NCI-H2107 (cell line): ENCODE measurements around the gene RASA3.

Experiments used
- DNase-seq: peaks from one replicate; lab custom pipeline; 2025; lab: John Stamatoyannopoulos, UW

Gene RASA3

DNA sequence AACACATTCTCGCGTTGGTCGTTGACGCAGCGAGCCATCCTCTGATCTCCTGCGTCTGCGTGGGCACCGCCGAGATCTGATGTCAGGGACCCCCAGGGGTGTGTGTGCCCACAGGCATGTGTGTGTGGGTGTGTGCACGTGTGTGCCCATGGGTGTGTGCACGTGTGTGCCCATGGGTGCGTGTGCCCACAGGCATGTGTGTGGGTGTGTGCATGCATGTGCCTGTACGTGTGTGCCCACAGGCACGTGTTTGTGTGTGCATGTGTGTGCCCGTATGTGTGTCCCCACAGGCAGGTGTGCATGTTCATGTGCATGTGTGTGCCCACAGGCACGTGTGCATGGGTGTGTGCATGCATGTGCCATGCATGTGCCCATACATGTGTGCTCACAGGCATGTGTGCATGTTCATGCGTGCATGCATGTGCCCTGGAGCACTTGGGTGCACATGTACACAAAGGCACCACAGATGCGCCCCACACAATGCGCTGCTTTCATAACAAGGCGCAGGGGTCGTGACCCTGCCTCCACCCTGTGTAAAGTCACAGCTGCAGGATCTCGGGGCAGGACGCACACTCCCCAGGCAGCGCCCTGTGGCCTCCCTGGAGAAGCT is 77.5 kb downstream of the RASA3 start:
- no peak for DNase-seq

DNA sequence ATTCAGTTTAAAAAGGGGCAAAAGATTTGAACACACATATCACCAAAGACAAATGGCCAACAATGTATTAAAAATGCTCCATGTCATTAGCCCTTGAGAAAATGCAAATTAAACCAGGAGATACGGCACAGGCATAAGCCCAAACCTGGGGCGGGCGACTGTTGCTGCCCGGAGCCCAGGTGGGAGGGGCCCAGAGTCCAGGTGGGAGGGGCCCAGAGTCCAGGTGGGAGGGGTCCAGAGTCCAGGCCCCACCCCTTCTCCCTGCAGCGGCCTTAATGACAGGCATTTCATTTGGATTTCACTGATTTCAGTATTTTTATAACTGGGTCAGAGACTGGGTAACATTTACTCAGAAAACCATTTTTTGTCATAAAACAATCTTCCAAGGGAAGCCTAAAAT is 78.2 kb downstream of the RASA3 start:
- DNase-seq, result no peak

DNA sequence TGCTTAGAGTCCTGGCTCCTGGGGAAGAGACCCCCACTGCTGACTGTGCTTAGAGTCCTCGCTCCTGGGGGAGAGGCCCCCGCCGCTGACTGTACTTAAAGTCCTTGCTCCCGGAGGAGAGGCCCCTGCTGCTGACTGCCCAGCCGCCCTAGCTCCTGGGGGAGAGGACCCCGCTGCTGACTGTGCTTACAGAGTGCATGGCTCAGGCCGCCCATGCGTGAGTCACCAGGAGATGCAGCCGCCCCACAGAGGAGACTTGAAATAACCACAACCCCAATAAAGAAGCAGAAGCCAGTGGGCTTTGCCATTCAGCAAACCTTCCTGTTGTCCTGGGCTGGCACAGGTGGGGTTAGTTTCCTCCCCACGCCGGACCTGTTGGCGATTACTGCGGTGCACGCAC is 79.4 kb downstream of the RASA3 start:
- DNase-seq, result no peak

DNA sequence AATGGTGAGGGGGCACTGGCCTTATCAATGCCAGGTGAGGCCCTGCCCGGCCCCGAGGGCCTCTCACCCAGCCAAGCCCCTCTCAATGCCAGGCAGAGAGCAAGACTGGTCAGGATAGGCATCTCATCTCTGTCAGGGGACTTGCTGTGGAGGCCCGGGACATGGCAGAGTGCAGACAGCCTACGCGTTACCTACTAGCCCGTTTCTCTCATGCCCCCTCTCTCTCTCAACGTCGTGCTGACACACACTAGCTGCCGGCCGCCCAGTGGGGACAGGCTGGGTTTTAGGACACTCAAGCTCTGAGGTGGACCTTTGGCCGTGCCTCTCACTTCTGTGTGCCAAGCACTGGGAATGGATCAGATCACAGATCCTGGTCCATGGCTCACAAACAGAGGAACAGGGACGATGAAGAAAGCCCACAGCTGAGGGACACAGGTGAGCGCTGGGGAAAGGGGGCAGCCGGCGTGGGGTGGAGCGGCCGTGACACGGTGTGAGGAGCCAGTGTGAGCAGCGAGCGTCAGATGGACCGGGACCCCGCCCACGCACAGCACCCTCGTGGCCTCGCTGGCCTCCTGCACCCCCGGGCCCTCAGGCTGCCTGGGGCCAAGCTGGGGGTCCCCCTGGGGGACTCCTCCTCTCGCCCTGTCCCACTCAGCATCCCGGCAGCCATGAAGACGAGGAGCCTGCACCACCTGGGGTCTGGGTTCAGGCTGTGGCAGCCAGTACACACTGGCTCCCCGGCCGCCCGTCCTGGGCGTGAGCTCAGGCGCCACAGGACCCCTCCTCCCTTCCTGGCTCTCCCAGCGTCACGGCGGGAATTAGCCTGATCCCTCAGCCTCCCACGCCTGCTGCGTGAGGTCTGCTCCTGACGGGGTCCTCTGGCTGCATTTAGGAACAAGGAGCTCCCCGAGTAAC is 81.6 kb downstream of the RASA3 start:
- DNase-seq, result no peak

DNA sequence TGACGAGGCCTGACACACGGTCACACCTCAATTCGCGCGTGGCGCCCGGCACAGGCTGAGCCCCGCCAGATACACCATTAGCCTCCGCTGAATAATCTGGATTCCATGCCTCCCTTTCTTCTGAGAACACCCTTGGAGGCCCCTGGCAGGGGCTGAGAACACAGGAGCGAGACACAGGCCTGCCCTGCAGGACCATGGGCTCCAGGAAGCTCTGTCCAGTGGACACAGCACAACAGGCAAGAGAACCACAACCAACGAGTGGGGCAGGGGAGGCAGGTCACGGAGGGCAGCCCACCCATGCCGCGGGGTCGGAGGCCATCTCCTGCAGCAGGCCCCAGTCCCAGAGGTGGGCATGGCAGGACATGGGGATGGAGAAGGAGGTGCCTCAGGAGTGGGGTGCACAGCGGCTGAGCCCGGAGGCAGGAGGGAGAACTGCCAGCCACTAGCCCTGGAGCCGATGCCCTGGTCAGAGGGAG is 82.8 kb downstream of the RASA3 start:
- DNase-seq, result no peak

DNA sequence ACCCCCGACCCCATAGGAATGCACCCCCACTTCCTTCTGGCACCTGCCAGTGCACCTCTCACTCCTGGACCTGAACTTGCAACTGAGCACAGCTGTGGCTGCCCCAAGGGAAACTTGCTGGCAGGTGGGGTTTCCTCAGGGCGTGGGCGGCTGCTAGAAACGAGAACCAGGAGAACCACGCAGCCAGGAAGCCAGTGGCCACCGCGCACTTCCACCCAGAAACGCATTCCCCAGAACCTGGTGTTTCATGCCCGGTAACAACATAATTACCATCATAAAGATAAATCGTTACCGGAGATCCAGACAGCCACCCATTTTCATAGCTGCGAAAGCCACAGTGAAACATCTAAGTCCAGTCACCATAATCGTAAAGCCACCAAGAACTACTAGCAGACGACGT is 83.4 kb downstream of the RASA3 start:
- no peak for DNase-seq

DNA sequence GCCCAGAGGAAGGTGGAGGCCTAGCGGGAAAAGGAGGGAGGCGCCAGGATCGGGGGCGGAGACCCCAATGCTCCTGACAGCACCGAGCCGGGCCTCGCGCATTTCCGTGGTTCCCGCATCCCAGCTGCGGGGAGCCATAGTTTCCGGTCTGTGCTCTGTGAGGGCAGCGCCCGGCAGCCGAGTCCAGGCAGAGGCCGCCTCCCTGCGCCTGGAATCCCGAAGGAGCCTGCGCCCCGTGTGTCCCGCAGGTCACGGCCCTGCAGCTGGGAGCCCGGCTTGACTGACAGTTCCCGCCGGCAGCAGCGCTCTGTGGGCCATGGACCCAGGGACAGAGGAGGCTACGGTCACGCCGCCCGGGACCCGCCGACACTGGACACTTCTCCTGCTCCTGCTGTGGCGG is 84.0 kb downstream of the RASA3 start:
- DNase-seq, result no peak

DNA sequence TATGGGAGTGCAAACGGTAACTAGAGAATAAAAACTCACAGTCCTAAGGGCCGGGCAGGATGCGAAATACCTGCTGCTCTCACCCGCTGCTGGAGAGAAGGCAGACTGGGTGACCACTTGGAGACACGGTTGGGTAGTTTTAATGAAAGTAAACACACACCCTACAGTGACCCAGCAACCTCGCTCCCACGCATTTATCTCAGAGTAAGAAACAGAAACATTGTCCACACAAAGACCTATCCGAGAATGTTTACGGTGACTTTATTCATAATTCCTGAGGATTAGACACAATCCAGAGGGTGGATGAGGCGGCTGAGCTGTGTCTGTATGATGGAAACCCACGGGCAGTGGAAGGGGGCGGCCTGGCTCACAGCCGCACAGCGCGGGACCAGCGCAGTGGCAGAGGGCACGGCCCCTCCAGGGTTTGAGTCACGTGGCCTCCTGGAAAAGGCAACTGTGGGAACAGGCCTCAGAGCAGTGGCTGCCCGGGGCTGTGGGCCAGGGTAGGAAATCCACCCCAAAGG is 85.0 kb downstream of the RASA3 start:
- no peak for DNase-seq

DNA sequence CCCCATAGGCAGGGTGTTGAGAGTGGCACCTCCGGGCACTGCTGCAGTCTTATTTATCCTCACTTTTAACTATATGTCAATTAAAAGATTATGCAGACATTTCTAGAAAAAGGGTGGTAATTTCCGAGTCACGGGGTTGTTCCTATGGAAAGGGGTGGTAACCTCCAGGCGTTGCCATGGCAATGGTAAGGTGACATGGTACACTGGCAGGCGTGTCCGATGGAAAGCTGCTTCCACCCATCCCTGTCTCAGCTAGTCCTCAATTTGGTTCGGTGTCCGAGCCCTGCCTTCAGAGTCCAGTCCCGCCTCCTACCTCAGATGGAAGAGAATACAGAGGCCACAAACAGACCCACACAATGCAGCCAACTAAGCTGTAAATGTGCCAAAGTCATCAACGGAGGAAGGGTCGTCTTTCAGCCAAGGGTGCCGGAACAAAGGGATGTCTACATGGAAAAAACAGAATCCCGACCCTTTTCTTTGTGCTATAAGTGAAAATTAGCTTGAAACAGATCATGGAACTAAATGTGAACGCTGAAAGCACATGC is 85.9 kb downstream of the RASA3 start:
- no peak for DNase-seq

DNA sequence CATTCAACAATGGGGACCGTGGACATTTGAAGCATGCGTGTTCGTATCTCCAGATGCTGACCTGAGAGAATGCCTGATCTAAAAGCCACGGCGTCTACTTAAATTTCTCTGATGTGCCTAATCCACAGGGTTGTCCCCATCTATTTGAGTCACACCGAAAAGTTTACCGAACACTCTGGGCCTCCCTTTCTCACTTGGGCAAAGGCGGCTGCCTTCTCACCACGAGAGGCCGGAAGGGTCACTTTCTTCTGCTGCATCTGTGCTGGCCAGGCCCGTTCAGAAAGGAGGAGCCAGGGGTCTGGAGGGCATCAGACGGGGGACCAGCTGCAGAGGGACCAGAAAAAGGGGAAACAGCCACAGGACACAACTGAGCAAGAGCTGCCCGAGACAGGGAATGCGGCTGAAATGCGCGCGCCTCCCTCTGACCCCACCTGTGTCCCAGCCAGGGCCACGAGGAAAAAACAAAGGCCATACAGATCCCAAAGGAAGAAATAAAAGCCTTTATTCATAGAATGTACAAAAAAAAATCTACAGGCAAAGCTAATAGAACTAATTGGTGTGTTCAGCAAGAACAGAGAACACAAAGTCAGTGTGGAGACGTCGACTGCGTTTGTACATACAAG is 87.2 kb downstream of the RASA3 start:
- DNase-seq, result no peak

DNA sequence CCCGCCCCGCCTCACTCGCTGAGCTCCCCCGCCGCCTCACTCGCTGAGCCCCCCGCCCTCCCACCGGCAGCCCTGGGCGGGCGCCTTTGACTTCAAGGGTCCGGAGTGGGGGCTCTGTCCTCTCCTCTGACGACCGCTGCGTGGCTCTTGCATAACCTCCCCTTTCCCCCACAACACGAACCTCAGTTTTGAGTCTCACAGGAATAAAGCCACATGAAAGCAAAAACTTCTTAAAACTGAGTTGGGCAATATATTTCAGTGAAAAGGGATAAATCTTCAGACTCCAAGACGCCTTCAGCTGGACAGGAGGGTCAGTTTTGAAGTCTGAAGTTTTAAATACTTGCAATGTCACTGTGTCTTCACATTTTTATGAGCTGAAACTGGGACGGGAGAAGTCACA is 87.9 kb downstream of the RASA3 start:
- DNase-seq, result no peak

DNA sequence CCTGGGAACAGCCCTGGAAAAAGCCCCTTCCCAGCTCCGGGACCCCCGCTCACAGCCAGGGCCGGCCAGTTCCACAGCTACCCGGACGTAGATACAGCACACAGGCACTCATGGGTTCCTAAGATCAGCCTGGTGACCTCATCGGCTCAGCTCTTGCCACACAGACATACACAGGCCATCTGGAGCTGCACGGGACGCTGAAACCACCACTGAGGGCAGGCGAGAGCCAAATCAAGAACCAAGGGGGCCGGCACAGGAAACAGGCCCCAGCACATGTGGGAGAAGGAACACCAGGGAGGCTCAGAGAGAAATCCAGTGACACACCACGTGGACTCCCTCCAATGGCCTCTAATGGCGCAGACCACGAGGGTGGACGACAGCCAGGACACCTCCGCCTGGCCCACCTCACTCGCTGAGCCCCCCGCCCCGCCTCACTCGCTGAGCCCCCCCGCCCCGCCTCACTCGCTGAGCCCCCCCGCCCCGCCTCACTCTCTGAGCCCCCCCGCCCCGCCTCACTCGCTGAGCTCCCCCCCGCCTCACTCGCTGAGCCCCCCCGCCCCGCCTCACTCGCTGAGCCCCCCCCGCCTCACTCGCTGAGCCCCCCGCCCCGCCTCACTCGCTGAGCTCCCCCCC is 88.9 kb downstream of the RASA3 start:
- no peak for DNase-seq

DNA sequence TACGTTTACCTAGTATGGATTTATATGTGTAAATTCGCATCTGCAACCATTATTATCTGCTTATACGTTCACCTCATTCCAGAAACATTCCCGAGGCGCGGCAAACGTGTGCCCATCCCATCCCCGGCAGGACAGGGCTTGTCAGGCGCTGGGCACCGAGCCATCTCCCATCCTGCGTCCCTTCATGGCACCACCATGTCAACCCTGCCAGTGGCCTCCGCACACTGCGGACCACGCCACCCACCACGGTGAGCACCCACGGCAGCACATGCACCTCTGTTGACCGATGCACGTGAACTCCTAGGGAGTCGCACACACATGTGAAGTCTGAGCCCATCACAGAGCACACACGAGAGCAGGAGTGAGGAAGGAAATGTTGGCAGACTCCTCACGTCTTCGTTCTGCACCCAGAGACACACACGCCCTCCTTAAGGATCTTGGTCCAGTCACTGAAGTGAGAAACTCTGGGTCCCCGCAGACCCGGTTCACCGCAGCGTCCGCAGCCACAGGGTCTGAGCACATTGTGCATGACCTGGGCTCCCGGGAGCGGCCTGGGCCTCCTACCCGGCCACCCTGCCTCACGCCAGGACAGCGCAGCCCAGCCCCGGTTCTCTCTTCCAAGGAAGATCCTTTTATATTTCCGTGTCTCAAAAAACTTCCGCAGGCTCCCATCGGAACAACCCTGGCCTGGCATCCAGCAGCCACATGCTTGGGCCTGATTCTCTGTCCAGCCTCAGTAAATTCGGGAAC is 90.2 kb downstream of the RASA3 start:
- no peak for DNase-seq

DNA sequence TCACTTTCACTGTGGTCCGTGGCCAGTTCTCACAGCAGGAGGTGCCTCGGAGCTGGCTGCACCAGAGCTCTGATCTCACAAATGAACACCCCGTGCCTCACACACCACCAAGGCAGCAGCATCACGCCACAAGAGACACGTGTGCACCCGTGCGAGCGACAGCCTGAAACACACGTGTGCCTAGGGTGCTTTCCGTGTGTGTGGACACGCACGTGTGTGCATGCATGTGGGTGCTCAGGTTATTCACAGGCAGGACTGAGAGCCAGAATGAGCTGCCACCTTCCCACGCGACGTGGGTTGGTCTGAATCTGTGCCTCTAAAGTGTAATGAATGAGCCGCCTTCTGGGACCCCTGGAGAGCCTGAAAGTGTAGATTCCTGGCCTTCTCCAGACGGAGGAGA is 90.9 kb downstream of the RASA3 start:
- no peak for DNase-seq

DNA sequence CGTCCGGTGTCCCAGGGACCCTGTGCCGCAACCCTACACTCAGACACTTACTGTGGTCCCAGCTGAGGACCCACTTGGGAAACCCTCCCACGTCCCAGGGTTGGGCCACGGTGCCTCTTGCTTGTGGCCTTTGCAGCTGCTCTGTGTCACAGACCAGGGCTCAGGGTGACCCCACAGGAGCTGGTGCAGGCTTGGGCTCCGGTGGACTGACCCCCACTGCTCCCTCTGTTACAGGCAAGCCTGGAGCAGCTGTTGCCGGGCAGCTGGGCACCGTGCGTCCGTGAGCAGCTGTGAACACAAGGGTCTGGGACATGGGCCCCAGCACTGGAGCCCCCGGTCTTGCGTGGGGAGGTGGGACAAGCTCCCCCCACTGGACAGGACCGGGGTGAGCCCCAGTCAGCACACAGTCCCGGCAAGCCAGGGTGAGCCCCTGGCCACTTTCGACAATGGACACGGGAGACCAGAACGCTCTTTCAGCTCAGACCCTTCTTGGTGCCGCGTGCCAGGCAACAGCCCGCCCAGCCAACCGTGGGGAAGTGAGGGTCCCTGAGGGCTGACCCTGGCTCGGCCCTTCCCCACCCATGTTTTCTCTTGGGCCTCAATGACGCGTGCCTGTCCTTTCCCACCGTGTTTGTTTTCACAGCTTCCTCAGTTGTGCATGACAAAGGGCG is 92.8 kb downstream of the RASA3 start:
- DNase-seq, result no peak

DNA sequence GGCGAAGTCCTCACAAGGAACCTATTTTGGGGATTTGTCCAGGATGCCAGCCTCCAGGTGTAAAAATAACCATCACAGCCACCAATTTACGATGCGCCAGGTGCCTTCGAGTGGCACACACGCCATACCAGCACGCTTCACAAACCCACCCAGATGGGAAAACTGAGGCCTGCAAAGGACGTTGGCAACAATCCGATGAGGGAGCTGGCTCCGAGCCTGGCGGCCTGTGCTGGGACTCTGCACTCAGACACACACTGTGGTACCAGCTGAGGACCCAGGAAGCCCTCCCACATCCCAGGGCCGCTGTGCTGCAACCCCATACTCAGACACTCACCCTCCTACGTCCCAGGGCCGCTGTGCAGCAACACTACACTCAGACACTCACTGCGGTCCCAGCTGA is 93.5 kb downstream of the RASA3 start:
- no peak for DNase-seq

DNA sequence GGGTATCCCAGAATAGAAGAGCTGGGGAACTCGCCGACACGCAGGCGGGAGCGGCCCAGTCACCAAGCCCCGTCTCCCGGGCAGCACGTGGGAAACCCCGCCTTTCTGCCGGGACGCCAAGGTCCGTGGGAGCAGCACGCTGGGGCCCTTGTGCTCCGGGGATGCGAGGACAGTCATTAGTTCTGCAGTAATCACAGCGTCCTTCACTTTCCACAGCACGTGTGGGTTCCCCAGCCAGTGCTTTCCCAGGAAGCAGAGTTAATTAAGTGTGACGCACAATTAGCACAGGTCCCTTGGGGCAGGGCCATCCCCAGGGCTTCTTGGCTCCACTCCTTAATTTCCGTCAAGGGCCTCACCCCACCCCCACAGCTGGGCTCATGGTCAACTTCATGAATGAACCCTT is 94.2 kb downstream of the RASA3 start:
- DNase-seq, result no peak

DNA sequence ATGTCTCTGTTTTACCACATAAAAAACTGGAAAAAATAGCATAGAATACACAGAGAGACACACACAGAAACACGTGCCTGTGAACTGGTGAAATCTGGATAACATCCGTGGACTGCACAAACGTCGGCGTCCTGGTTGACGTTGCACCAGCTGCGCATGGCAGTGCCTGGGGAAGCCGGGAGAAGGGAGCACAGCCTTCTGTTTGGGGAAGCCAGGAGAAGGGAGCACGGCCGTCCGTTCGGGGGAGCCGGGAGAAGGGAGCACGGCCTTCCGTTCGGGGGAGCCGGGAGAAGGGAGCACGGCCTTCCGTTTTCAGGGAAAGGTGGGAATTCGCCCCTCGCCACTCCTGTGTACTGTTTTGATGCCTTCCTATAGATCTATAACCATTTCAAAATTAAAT is 94.7 kb downstream of the RASA3 start:
- no peak for DNase-seq

DNA sequence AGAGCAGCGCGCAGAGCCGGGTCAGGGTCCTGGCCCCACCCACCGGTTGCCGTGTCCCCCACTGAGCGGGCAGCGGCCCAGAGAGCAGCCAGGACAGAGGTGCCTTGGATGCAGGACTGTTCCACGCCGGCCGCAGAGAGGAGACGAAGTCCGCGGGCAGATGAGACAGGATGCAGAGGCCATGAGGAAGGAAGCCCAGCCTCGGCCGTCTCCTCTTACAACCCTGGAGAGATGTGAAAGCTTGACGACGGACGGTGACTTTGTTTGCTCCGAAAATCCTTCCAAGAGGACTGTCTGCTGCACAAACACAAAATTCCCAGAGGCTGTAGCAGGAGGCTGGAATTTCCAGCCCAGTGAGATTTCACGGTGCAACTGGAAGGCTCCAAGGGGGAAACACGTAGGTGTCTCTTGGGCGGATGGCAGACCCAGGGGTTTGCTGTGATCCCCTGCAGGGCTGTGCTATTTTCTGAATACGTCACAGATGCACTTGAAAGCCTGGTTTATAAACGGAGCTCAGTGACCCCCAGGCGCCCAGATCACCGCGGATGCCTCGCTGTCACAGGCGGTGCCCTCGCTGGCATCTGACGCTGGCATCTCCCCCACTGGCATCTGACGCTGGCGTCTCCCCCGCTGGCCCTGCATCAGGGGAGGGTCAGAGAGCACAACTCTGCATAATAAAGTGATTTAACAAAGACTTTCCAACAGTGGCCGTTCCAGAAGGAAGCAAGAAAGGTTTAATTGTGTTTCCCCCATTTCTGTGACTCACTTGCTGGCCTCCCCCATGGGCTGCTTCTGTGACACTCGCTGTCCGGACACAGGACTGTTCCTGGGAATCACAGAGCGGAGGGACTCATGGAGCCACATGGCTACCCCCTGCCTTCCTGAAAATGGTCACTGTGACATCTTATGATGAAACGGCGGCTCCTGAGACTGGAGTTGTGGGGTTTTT is 96.6 kb downstream of the RASA3 start:
- DNase-seq, result no peak

DNA sequence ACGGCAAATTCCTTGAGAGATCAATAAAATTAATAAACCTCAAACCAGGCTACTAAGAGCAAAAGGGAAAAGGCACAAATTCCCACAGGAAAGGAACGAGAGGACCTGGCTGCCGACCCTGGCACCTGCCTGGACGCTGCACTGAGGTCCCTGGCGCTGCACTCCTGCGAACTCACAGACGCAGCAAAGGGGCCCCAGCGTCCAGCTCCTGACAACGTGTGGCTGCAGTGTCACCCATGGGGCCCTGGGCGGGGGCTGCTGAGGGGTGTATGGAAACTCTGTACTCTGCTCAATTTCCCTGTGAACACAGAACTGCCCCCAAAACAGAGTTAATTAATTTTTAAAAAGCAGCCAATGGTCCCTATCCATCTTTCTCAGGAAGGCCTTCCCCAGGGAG is 97.2 kb downstream of the RASA3 start:
- DNase-seq, result no peak
